Measurements from ENCODE around the gene MED22.

Gene MED22

GRCh38 chr9:133390713-133391112 is 42.8 kb upstream of the MED22 start:
- DNase-seq (ENCODE audit: low read depth, low spot score) = no peak
- no peak overlapping the region for H3K4me3 ChIP-seq (ENCODE audit: low read depth, low read length)
- in situ Hi-C loops (cut with HindIII; ENCODE audit: low sequenced_read_pairs) = no loop called here
- no peak for TF ChIP-seq CTCF (IDR thresholded peaks at IDR 0.05; ENCODE audit: low read depth, low read length)

GRCh38 chr9:133389562-133389961 is 41.6 kb upstream of the MED22 start:
- H3K4me3 ChIP-seq (ENCODE audit: low read depth, low read length) = no peak overlapping the region
- in situ Hi-C loops (cut with HindIII; ENCODE audit: low sequenced_read_pairs) = no loop called here
- DNase-seq (ENCODE audit: low read depth, low spot score) = no peak
- TF ChIP-seq CTCF (IDR thresholded peaks at IDR 0.05; ENCODE audit: low read depth, low read length) = no peak

- H3K4me3 ChIP-seq (ENCODE audit: low read depth, low read length) = no peak overlapping the region
- no peak for TF ChIP-seq CTCF (IDR thresholded peaks at IDR 0.05; ENCODE audit: low read depth, low read length)
- DNase-seq (ENCODE audit: low read depth, low spot score) = no peak
- in situ Hi-C loops (cut with HindIII; ENCODE audit: low sequenced_read_pairs) = no loop called here
These were observed 41.2 kb upstream of the MED22 start for GRCh38 chr9:133389025-133389557.

- in situ Hi-C loops (cut with HindIII; ENCODE audit: low sequenced_read_pairs) = no loop called here
- no peak for TF ChIP-seq CTCF (IDR thresholded peaks at IDR 0.05; ENCODE audit: low read depth, low read length)
These were observed 39.7 kb upstream of the MED22 start for GRCh38 chr9:133387680-133388079.

GRCh38 chr9:133386338-133386737 is 38.4 kb upstream of the MED22 start:
- in situ Hi-C loops (cut with HindIII; ENCODE audit: low sequenced_read_pairs) = no loop called here
- no peak for DNase-seq (ENCODE audit: low read depth, low spot score)

More at GRCh38 chr9:133387680-133388079, 39.7 kb upstream of the MED22 start:
- H3K4me3 ChIP-seq (ENCODE audit: low read depth, low read length) = no peak overlapping the region
- no peak for DNase-seq (ENCODE audit: low read depth, low spot score)

GRCh38 chr9:133385452-133385851 is 37.5 kb upstream of the MED22 start:
- H3K4me3 ChIP-seq (ENCODE audit: low read depth, low read length) = no peak overlapping the region
- in situ Hi-C loops (cut with HindIII; ENCODE audit: low sequenced_read_pairs) = no loop called here
- no peak for DNase-seq (ENCODE audit: low read depth, low spot score)
- TF ChIP-seq CTCF (IDR thresholded peaks at IDR 0.05; ENCODE audit: low read depth, low read length) = no peak

More at GRCh38 chr9:133386338-133386737, 38.4 kb upstream of the MED22 start:
- H3K4me3 ChIP-seq (ENCODE audit: low read depth, low read length) = no peak overlapping the region
- TF ChIP-seq CTCF (IDR thresholded peaks at IDR 0.05; ENCODE audit: low read depth, low read length) = no peak
